Measurements from ENCODE around the gene NEK5. TPM values are rescaled to one million over a fixed set of nuclear protein-coding genes. Genes with fewer than 3 reads are reported as not detected.
"Not testable (repeated sequence)": the region's sequence is repeated elsewhere in the genome, so short reads cannot be mapped to it uniquely, and the experiment has no call there.

NEK5 gene
- total RNA-seq, 2 donors from 2014 or later = 0.33 to 0.78 TPM

DNA sequence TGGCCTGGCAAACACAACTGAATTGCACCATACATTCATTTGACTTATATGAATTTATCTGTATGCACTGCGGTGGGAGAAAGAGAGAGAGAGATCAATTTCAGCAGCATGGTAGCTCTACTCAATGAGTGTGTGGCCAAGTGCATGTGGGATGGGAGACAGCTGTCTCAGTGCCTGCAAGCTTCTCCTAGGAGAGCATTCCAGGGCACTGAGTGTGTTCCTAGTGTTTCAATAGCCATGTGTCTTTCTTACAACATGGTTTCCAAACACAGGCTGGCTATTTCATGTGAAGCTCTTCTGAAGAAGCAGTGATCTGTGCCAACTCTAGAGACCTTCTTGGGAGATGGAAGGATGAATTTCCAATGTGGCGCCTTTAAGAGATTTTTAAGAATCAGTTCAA is 43.5 kb downstream of the NEK5 start:
- TF ChIP-seq CTCF (IDR thresholded peaks at IDR 0.05) (no peak), POLR2A (IDR thresholded peaks at IDR 0.05) (no peak)
- Histone ChIP-seq H3K27ac (no peak overlapping the region), H3K4me1 (no peaks in the 10 kb centered on the region), H3K27me3 (no peaks in the 10 kb centered on the region), H3K9me3 (no peaks in the 10 kb centered on the region), H3K36me3 (replicated peaks in 1 of 2; ENCODE audit: insufficient read depth in 1 of 2, low read depth in 2 of 2) (no peaks in the 10 kb centered on the region), H3K4me3 (no peak overlapping the region)
- intact Hi-C loops (cut with DNase I) = no loop called here
- WGBS, 2 donors = 76 to 82% methylated on average over 2 of the region's 2 CpGs
- ATAC-seq (no peak), DNase-seq (no peak)

GRCh38 chr13:52084981-52085380 is 43.9 kb downstream of the NEK5 start:
- H3K36me3 ChIP-seq (replicated peaks in 1 of 2; ENCODE audit: insufficient read depth in 1 of 2, low read depth in 2 of 2); H3K9me3 ChIP-seq; H3K4me3 ChIP-seq; DNase-seq; intact Hi-C loops (cut with DNase I); H3K27me3 ChIP-seq; H3K27ac ChIP-seq; ATAC-seq; H3K4me1 ChIP-seq: not testable (repeated sequence)
- WGBS, 2 donors = 84 to 89% methylated on average over 3 of the region's 3 CpGs

DNA sequence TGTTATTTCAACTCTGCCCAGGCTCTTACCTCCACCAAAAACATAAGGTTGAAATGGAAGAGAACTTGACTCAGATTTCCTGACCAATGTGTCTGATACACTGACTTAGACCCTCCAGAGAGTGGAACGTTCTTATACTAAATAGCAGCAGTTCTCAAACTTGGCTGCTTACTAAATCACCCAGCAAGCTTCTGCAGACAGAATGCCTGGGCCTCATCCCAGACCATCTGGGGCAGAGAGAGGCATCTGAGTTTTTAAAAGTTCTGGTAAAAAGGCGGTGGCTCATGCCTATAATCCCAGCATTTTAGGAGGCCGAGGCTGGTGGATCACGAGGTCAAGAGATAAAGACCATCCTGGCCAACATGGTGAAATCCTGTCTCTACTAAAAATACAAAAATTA is 46.3 kb downstream of the NEK5 start:
- Histone ChIP-seq H3K4me3 (no peak overlapping the region), H3K9me3 (no peaks in the 10 kb centered on the region), H3K27ac (no peak overlapping the region), H3K4me1 (no peaks in the 10 kb centered on the region), H3K27me3 (no peaks in the 10 kb centered on the region), H3K36me3 (replicated peaks in 1 of 2; ENCODE audit: insufficient read depth in 1 of 2, low read depth in 2 of 2) (no peaks in the 10 kb centered on the region)
- intact Hi-C loops (cut with DNase I) = no loop called here
- ATAC-seq (no peak), DNase-seq (no peak)
- TF ChIP-seq CTCF (IDR thresholded peaks at IDR 0.05) (no peak), POLR2A (IDR thresholded peaks at IDR 0.05) (no peak)
- 81 to 85% methylated on average over 3 to 4 of the region's 4 CpGs for WGBS, 2 donors

- DNase-seq; intact Hi-C loops (cut with DNase I); H3K27me3 ChIP-seq; H3K4me1 ChIP-seq; H3K27ac ChIP-seq; H3K4me3 ChIP-seq; H3K9me3 ChIP-seq; H3K36me3 ChIP-seq (replicated peaks in 1 of 2; ENCODE audit: insufficient read depth in 1 of 2, low read depth in 2 of 2); ATAC-seq: not testable (repeated sequence)
- WGBS, 2 donors = 95% methylated on average over 25 of the region's 36 CpGs; no CpG with 5 or more reads in 1 of the 2 donors
Observed at GRCh38 chr13:52079891-52080290, 49.0 kb downstream of the NEK5 start.

GRCh38 chr13:52070929-52071523 is 57.8 kb downstream of the NEK5 start:
- DNase-seq = no peak
- WGBS, 2 donors = 92 to 95% methylated on average over 1 of the region's 1 CpG
- Histone ChIP-seq H3K4me3 (no peak overlapping the region), H3K27me3 (no peaks in the 10 kb centered on the region), H3K4me1 (no peaks in the 10 kb centered on the region), H3K36me3 (replicated peaks in 1 of 2; ENCODE audit: insufficient read depth in 1 of 2, low read depth in 2 of 2) (no peaks in the 10 kb centered on the region), H3K9me3 (peaks cover 0 to 29% (median 0%) of the 10 kb centered on the region in 3 donors), H3K27ac (no peak overlapping the region)
- TF ChIP-seq POLR2A (IDR thresholded peaks at IDR 0.05) = no peak
- TF ChIP-seq CTCF (IDR thresholded peaks at IDR 0.05) = no peak
- ATAC-seq = no peak
- intact Hi-C loops (cut with DNase I) = no loop called here

DNA sequence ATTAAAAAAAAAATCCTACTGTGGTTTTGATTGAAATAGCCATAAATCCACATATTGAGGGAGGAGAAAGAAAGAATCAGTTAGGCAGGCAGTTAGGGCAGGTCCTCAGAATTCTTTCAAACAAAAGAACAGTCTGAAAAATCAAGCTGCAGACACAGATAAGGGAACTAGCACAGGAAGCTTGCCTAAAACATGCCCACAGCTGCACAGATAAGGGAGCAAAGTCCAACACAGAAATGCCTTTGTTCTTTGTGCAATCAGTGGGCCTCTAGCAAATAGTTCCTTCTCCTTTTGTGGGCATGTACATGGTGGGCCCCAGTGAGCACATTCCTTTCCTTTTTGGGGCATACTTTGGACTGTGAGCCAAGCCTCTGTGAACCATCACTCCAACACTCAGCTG is 61.6 kb downstream of the NEK5 start:
- DNase-seq (no peak), ATAC-seq (no peak)
- Histone ChIP-seq H3K27ac (no peak overlapping the region), H3K9me3 (peaks cover 0 to 21% (median 0%) of the 10 kb centered on the region in 3 donors), H3K4me1 (no peaks in the 10 kb centered on the region), H3K4me3 (no peak overlapping the region), H3K27me3 (no peaks in the 10 kb centered on the region), H3K36me3 (replicated peaks in 1 of 2; ENCODE audit: insufficient read depth in 1 of 2, low read depth in 2 of 2) (no peaks in the 10 kb centered on the region)
- intact Hi-C loops (cut with DNase I) = no loop called here
- no peak for TF ChIP-seq POLR2A (IDR thresholded peaks at IDR 0.05)

Data from body of pancreas (tissue), 4 donors.